HEK293T (cell line): ENCODE data around the gene ERG.

ENCODE experiments used
- CTCF ChIA-PET: fragments of 350-600 bp; formaldehyde crosslinking; extraction: SDS; loops from one replicate; lab custom pipeline; 2021; ENCODE audit warnings: antibody characterized with exemption, inconsistent platforms; lab: Yijun Ruan, JAX
- POLR2A ChIA-PET: fragments of 350-600 bp; formaldehyde crosslinking; extraction: SDS; loops from one replicate; lab custom pipeline; 2020; ENCODE audit warnings: antibody characterized with exemption, inconsistent platforms; lab: Yijun Ruan, JAX
- DNase-seq: peaks from one replicate; pipeline ENCODE4 v3.0.0; 2012; ENCODE audit warnings: mixed read lengths; ENCODE audit errors: extremely low spot score
- ARNT ChIP-seq: fragments of 450-650 bp; IDR thresholded peaks from 2 replicates; pipeline ENCODE4 v1.6.1; 2017; ENCODE audit warnings: mild to moderate bottlenecking
- BHLHE40 ChIP-seq: fragments of 450-650 bp; IDR thresholded peaks from 2 replicates; pipeline ENCODE4 v1.6.1; 2016; ENCODE audit warnings: mild to moderate bottlenecking, moderate library complexity, borderline replicate concordance
- CTBP1 ChIP-seq: fragments of 450-650 bp; IDR thresholded peaks from 2 replicates; pipeline ENCODE4 v1.6.1; 2016; ENCODE audit warnings: borderline replicate concordance
- ELF4 ChIP-seq: fragments of 450-650 bp; IDR thresholded peaks from 2 replicates; pipeline ENCODE4 v1.6.1; 2017; ENCODE audit warnings: antibody characterized with exemption
- FOXA1 ChIP-seq: fragments of 450-650 bp; IDR thresholded peaks from 2 replicates; pipeline ENCODE4 v1.6.1; 2016; ENCODE audit warnings: mild to moderate bottlenecking
- FOXK2 ChIP-seq: fragments of 450-650 bp; IDR thresholded peaks from 2 replicates; pipeline ENCODE4 v1.6.1; 2016; ENCODE audit warnings: mild to moderate bottlenecking
- FOXM1 ChIP-seq: fragments of 450-650 bp; IDR thresholded peaks from 2 replicates; pipeline ENCODE4 v1.6.1; 2017; ENCODE audit warnings: mild to moderate bottlenecking, borderline replicate concordance
- HDGF ChIP-seq: fragments of 450-650 bp; IDR thresholded peaks from 2 replicates; pipeline ENCODE4 v1.6.1; 2017; ENCODE audit warnings: antibody characterized with exemption, borderline replicate concordance
- L3MBTL2 ChIP-seq: fragments of 450-650 bp; conservative IDR thresholded peaks from 2 replicates; pipeline ENCODE4 v1.6.1; 2016; ENCODE audit warnings: mild to moderate bottlenecking
- LEF1 ChIP-seq: fragments of 450-650 bp; IDR thresholded peaks from 2 replicates; pipeline ENCODE4 v1.6.1; 2017; ENCODE audit warnings: mild to moderate bottlenecking, borderline replicate concordance
- NFRKB ChIP-seq: fragments of 450-650 bp; IDR thresholded peaks from 2 replicates; pipeline ENCODE4 v1.6.1; 2016; ENCODE audit warnings: mild to moderate bottlenecking, moderate library complexity
- SP1 ChIP-seq: fragments of 450-650 bp; IDR thresholded peaks from 2 replicates; pipeline ENCODE4 v1.6.1; 2017
- SUZ12 ChIP-seq: fragments of 450-650 bp; IDR thresholded peaks from 2 replicates; pipeline ENCODE4 v1.6.1; 2016; ENCODE audit warnings: mild to moderate bottlenecking
- TARDBP ChIP-seq: fragments of 450-650 bp; IDR thresholded peaks from 2 replicates; pipeline ENCODE4 v1.6.1; 2016
- ZNF384 ChIP-seq: fragments of 450-650 bp; IDR thresholded peaks from 2 replicates; pipeline ENCODE4 v1.6.1; 2016
- TF ChIP-seq, protein P1 (sequence below): fragments of 450-650 bp; IDR thresholded peaks from 2 replicates; pipeline ENCODE4 v1.6.1; 2016

Gene ERG

DNA sequence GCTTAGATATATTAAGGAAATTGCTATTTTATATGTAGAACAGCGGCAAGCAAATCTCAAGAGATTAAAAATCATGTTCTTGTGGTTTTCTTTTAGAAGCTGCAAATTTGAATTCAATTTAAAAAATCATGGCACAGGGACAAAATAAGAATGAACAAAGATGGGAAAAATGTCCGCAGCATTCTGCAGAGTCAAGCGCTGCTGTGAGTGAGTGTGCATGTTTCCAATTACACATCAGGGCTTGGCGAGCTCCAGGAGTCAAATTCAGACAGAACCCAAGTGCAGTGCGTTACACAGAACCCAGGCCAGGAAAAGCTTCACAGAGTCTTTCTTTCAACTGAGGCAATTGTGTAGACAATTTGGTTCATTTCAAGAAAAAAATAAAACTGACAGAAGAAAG is 33.3 kb upstream of the ERG start:
- no peak for DNase-seq
- CTCF ChIA-PET = no interaction called here
- POLR2A ChIA-PET = no interaction called here
- TF ChIP-seq BHLHE40 = no peak

DNA sequence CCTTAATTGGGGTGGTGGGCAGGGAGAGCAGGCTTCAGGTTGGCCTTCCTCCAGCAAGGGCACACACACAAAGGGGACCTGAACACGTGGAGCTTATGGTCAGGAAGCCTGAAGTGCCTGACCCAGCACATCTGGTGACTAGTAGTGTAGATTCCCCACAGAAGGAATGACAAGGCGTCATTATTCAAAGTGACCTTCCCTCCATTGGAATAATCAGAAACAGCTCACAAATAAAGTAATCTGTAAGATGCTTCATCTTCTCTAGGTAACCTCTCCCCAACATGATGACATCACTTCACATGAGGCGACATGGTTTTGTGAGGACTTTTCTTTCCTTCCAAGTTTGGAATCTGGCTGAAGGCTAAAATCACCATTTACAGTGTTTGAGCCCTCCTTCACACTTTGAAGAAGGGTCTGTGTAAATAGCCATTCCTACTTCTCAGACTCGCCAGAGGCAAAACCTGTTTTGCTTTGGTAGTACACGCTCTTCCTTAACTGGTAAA is 32.8 kb upstream of the ERG start:
- DNase-seq = no peak
- TF ChIP-seq TARDBP = no peak
- no peak for TF ChIP-seq FOXM1
- no peak for TF ChIP-seq ELF4
- TF ChIP-seq, protein P1, sequence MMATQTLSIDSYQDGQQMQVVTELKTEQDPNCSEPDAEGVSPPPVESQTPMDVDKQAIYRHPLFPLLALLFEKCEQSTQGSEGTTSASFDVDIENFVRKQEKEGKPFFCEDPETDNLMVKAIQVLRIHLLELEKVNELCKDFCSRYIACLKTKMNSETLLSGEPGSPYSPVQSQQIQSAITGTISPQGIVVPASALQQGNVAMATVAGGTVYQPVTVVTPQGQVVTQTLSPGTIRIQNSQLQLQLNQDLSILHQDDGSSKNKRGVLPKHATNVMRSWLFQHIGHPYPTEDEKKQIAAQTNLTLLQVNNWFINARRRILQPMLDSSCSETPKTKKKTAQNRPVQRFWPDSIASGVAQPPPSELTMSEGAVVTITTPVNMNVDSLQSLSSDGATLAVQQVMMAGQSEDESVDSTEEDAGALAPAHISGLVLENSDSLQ = no peak
- no peak for TF ChIP-seq ARNT
- TF ChIP-seq NFRKB = no peak
- no peak for TF ChIP-seq FOXA1
- no peak for TF ChIP-seq LEF1
- TF ChIP-seq ZNF384 = no peak
- TF ChIP-seq BHLHE40 = no peak
- TF ChIP-seq SP1 = no peak
- TF ChIP-seq HDGF = no peak
- TF ChIP-seq L3MBTL2 = no peak
- no peak for TF ChIP-seq SUZ12
- POLR2A ChIA-PET = no interaction called here

DNA sequence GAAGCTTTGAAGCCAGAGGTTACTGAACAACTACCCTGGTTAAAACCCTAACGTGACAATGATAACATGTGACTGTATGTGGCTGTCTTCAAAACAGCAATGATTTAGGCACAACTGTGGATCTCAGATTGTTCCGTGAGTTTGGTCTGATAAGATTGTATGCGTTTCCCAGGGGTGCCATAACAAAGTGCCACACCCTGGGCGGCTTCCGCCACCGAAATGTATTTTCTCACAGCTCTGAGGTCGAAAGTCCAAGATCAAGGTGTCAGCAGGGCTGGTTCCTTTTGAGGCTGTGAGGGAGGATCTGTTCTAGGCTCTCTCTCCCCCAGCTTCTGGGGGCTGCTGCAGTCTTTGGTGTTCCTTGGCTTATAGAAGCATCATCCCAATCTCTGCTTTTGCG is 29.5 kb upstream of the ERG start:
- DNase-seq = no peak
- POLR2A ChIA-PET = no interaction called here
- TF ChIP-seq FOXM1 = no peak
- no peak for TF ChIP-seq LEF1
- TF ChIP-seq FOXA1 = no peak
- TF ChIP-seq CTBP1 = no peak
- TF ChIP-seq ZNF384 = no peak
- no peak for TF ChIP-seq TARDBP
- TF ChIP-seq BHLHE40 = no peak
- TF ChIP-seq L3MBTL2 = no peak
- TF ChIP-seq FOXK2 = no peak
- no peak for TF ChIP-seq SP1
- TF ChIP-seq, protein P1 = no peak
- no peak for TF ChIP-seq SUZ12
- no peak for TF ChIP-seq ARNT
- no peak for TF ChIP-seq ELF4
- CTCF ChIA-PET = no interaction called here

More for the DNA sequence above, 32.8 kb upstream of the ERG start:
- CTCF ChIA-PET = no interaction called here

GRCh38 chr21:38525454-38525853 is 27.2 kb upstream of the ERG start:
- CTCF ChIA-PET = no interaction called here
- TF ChIP-seq BHLHE40 (no peak), ELF4 (no peak), FOXA1 (no peak), SUZ12 (no peak), TARDBP (no peak), CTBP1 (no peak), LEF1 (no peak), L3MBTL2 (no peak), FOXM1 (no peak), HDGF (no peak), ARNT (no peak), ZNF384 (no peak), FOXK2 (no peak), SP1 (no peak), NFRKB (no peak)
- TF ChIP-seq, protein P1 = no peak
- no peak for DNase-seq
- POLR2A ChIA-PET = no interaction called here

DNA sequence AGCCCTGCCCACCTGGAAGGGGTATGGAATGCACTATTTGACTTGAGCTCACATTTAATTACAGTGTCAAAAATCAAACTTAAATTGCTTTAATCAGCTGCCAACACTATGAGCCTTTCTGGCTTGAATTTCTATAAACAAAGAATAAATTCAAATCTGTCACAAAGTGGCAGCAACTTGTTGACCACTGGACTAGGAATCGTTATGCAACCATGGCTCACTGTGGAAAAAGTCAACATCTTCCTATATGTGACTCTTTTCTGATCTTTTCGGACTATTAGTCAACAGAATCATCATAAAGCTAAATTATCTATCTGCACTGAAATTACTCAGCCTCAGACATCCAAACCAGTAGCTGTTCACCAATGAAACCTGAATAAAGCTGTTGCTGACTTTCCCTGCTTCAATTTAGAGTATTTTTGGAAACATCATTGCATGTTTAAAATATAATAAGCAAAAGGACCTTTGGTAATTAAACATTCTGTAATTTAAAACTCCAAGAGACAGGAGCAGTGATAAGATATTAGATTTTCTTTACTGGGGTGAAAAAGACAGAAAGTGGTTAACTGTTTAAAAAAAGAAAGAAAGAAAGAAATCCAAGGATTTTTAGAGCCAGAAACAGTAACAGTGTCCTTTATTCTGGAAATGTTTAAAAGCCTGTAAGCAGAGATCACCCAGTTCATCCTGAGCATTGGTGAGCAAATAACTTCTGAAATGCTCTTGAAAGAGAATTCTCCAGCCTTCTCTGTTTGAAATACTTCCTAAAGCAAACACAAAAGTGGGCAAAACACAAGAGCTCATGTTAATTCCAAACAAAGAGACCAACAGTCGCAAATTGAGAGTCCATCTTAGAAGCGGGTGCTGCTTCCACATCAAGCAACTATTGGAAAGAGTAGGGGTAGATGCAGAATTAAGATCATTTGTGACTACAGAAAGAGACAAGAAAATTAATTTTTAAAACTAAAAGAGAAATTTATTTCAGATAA is 26.2 kb upstream of the ERG start:
- no peak for DNase-seq
- ChIA-PET POLR2A (no interaction called here), CTCF (no interaction called here)
- TF ChIP-seq TARDBP = no peak
- TF ChIP-seq, protein P1 = no peak
- TF ChIP-seq HDGF = no peak
- TF ChIP-seq BHLHE40 = no peak
- no peak for TF ChIP-seq FOXA1
- TF ChIP-seq CTBP1 = no peak
- TF ChIP-seq SP1 = no peak
- TF ChIP-seq ZNF384 = no peak
- TF ChIP-seq FOXM1 = no peak
- TF ChIP-seq FOXK2 = no peak
- TF ChIP-seq ELF4 = no peak
- TF ChIP-seq ARNT = no peak
- TF ChIP-seq LEF1 = no peak
- no peak for TF ChIP-seq NFRKB
- TF ChIP-seq SUZ12 = no peak
- TF ChIP-seq L3MBTL2 = no peak
